Thymus (tissue), 11 donors: ENCODE data around the gene STAMBP. TPM values are rescaled to one million over a fixed set of nuclear protein-coding genes. Genes with fewer than 3 reads are reported as not detected.
A peak's percentile ranks its signal among the peaks of the same experiment; 100 is the strongest.
"Not testable (repeated sequence)": the region's sequence is repeated elsewhere in the genome, so short reads cannot be mapped to it uniquely, and the experiment has no call there.

Experiments
- DNase-seq, 9 donors: peaks; one replicate each; pipeline ENCODE4 v3.0.0-alpha.2; 2013; ENCODE audit warnings: low spot score in 9 of 9, low read depth in 6 of 9, missing footprints in 1 of 9
- H3K27ac ChIP-seq, 2 donors: one replicate each; pipeline ENCODE4 v1.5.1; 2013; ENCODE audit warnings: control low read depth in 1 of 2, low read depth in 1 of 2, low read length in 1 of 2, mild to moderate bottlenecking in 1 of 2, moderate library complexity in 1 of 2
- H3K27me3 ChIP-seq, 2 donors: one replicate each; pipeline ENCODE4 v1.5.1; 2013; ENCODE audit warnings: low read length in 1 of 2; ENCODE audit not compliant: control insufficient read depth in 2 of 2, insufficient read depth in 1 of 2
- H3K36me3 ChIP-seq, 2 donors: one replicate each; pipeline ENCODE4 v1.5.1; 2013; ENCODE audit warnings: low read length in 1 of 2, mild to moderate bottlenecking in 1 of 2, moderate library complexity in 1 of 2; ENCODE audit not compliant: control insufficient read depth in 2 of 2, insufficient read depth in 2 of 2
- H3K4me1 ChIP-seq, 2 donors: one replicate each; pipeline ENCODE4 v1.5.1; 2013; ENCODE audit warnings: low read length in 2 of 2; ENCODE audit not compliant: control insufficient read depth in 2 of 2, insufficient read depth in 2 of 2
- H3K4me3 ChIP-seq, 2 donors: one replicate each; pipeline ENCODE4 v1.5.1; 2013; ENCODE audit warnings: low read length in 2 of 2, control low read depth in 1 of 2, mild to moderate bottlenecking in 1 of 2
- H3K9me3 ChIP-seq, 2 donors: one replicate each; pipeline ENCODE4 v1.5.1; 2013; ENCODE audit warnings: low read length in 1 of 2, mild to moderate bottlenecking in 1 of 2; ENCODE audit not compliant: control insufficient read depth in 2 of 2, insufficient read depth in 1 of 2
- WGBS: extraction: QIAGEN DNeasy Blood & Tissue Kit; methylation state at CpG from one replicate; pipeline ENCODE4 v1.1.7; 2013; 5-methylcytosine and 5-hydroxymethylcytosine counted together
- polyA plus RNA-seq: library from polyadenylated mRNA; stranded (reverse); fragments of 200-250 nt; gene quantifications from one replicate; pipeline ENCODE4 v1.2.3, GENCODE V29; 2013
- total RNA-seq: library from RNA; stranded (reverse); fragments of 120-200 nt; gene quantifications from one replicate; pipeline ENCODE4 v1.2.4, GENCODE V29; 2013
- donor health status: healthy.

The STAMBP gene
- total and polyA plus RNA-seq, 2 donors: 46.3 to 48.8 TPM

- DNase-seq: no peak
- Histone ChIP-seq H3K27ac (no peak overlapping the region), H3K4me1 (peaks cover 15 to 32% of the 10 kb centered on the region in 2 donors), H3K9me3 (no peaks in the 10 kb centered on the region), H3K36me3 (no peaks in the 10 kb centered on the region), H3K4me3 (no peak overlapping the region), H3K27me3 (no peaks in the 10 kb centered on the region)
- 86% methylated on average over 4 of the region's 4 CpGs for WGBS
Observed at GRCh38 chr2:73897240-73897583, 68.5 kb downstream of the STAMBP start.

- no peaks in the 10 kb centered on the region for H3K36me3 ChIP-seq
- H3K27ac ChIP-seq: no peak overlapping the region
- DNase-seq: no peak
- no peaks in the 10 kb centered on the region for H3K9me3 ChIP-seq
- H3K4me3 ChIP-seq: no peak overlapping the region
- WGBS: 97% methylated on average over 6 of the region's 6 CpGs
- H3K4me1 ChIP-seq: peaks cover 17 to 38% of the 10 kb centered on the region in 2 donors
- H3K27me3 ChIP-seq: no peaks in the 10 kb centered on the region
Observed at GRCh38 chr2:73897934-73898333, 69.2 kb downstream of the STAMBP start.

DNA sequence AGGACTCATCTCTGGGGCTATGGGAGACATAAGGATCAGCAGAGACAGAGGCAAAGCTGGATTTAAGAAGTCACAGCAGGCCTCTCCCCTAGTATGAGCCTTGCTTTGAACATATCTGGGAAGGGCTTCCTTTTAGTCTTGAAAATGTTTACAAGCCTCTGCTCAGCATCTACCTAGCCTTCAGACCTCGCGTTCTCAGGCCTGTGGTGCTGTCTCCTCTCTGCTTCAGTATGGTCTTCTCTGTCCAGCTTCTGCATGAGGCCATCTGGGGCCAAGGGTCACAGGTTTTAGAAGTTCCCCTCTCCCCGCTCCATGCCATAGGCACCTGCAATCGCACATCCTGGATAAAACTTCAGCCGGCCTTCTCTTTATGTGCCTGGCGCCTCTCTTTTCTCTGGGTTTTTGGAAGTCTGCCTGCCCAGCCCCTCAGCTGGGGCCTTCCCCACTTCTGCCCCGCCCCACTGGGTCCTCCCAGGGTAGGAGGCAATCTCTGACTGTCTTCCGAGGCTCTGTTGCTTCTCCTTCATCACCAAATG lies 71.1 kb downstream of the STAMBP start:
- Histone ChIP-seq H3K4me3 (no peak overlapping the region), H3K4me1 (peaks cover 17 to 38% of the 10 kb centered on the region in 2 donors), H3K9me3 (no peaks in the 10 kb centered on the region), H3K27me3 (no peaks in the 10 kb centered on the region), H3K36me3 (no peaks in the 10 kb centered on the region), H3K27ac (no peak overlapping the region)
- DNase-seq: no peak
- WGBS: 94% methylated on average over 8 of the region's 8 CpGs

DNA sequence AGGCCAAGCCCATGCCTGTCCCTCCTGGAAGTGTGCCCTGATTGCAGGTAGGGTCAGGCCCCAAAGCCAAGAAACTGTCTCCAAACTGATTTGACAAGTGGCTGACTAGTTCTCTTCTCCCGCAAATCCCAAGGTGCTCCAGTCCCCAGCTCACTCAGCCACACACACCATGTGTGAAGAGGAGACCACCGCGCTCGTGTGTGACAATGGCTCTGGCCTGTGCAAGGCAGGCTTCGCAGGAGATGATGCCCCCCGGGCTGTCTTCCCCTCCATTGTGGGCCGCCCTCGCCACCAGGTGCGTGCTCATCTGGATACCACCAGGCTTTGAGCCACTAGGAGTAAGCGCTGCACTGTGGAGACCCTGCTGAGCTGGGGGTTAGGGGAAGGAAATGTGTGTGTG lies 72.4 kb downstream of the STAMBP start:
- H3K4me3 ChIP-seq: no peak overlapping the region
- no peaks in the 10 kb centered on the region for H3K9me3 ChIP-seq
- no peaks in the 10 kb centered on the region for H3K36me3 ChIP-seq
- no peaks in the 10 kb centered on the region for H3K27me3 ChIP-seq
- H3K27ac ChIP-seq: no peak overlapping the region
- WGBS: 63% methylated on average over 10 of the region's 10 CpGs
- DNase-seq: peak in 1 of 9 donors; percentile 19
- peaks cover 17 to 34% of the 10 kb centered on the region in 2 donors for H3K4me1 ChIP-seq

DNA sequence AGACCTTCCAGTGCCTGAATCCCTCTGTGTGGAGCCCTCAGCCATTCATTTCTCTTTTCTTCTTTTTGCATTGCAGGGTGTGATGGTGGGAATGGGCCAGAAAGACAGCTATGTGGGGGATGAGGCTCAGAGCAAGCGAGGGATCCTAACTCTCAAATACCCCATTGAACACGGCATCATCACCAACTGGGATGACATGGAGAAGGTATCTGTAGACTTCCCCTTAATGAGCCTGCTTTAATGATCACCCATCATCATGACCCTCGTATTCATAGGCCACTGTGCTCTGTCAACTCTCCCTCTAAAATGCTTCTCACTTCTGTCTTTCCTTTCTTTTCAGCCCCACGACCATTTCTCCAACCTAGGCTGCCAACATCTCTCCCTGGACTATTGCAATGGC lies 73.5 kb downstream of the STAMBP start:
- Histone ChIP-seq H3K9me3 (no peaks in the 10 kb centered on the region), H3K27me3 (no peaks in the 10 kb centered on the region), H3K4me3 (no peak overlapping the region), H3K36me3 (no peaks in the 10 kb centered on the region), H3K27ac (no peak overlapping the region), H3K4me1 (peaks cover 8 to 23% of the 10 kb centered on the region in 2 donors)
- no peak for DNase-seq
- WGBS: 97% methylated on average over 4 of the region's 4 CpGs

DNA sequence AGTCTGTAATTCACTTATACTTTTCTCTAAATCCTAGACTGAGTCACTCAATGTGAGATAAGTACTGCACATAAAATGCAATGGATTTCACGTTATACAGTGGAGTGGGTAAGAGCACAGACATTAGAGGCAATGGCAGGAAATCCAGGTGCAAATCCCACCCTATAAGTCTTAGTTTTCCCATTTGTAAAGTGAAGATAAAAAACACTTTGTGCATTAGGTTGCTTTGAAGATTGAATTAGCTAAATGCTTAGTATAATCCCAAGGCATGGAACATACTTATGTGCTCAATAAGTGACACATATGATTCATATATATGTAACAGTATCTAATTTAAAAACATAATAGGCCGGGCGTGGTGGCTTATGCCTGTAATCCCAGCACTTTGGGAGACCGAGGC lies 74.6 kb downstream of the STAMBP start:
- no peak for DNase-seq
- H3K36me3 ChIP-seq: no peaks in the 10 kb centered on the region
- H3K9me3 ChIP-seq: no peaks in the 10 kb centered on the region
- no peak overlapping the region for H3K27ac ChIP-seq
- 92% methylated on average over 4 of the region's 4 CpGs for WGBS
- no peak overlapping the region for H3K4me3 ChIP-seq
- peaks cover 15 to 18% of the 10 kb centered on the region in 2 donors for H3K4me1 ChIP-seq
- H3K27me3 ChIP-seq: no peaks in the 10 kb centered on the region

DNA sequence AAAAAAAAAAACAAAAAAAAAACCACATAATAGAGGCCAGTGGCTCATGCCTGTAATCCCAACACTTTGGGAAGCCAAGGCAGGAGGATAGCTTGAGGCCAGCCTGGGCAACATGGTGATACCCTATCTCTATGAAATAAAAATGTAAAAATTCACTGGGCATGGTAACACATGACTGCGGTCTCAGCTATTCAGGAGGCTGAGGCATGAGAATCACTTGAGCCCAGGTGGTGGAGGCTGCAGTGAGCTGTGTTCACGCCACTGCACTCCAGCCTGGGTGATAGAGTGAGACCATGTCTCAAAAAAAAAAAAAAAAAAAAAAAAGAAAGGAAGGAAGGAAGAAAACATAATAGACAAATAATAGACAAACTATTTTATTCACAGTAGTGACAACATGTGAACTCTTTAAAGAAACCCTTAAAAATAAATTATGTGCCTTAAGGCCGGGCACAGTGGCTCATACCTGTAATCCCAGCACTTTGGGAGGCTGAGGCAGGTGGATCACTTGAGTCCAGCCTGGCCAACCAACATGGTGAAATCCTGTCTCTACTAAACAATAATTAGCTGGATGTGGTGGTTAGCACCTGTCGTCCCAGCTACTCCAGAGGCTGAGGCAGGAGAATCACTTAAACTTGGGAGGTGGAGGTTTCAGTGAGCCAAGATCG lies 75.3 kb downstream of the STAMBP start:
- H3K27ac ChIP-seq: not testable (repeated sequence)
- 96% methylated on average over 5 of the region's 5 CpGs for WGBS

DNA sequence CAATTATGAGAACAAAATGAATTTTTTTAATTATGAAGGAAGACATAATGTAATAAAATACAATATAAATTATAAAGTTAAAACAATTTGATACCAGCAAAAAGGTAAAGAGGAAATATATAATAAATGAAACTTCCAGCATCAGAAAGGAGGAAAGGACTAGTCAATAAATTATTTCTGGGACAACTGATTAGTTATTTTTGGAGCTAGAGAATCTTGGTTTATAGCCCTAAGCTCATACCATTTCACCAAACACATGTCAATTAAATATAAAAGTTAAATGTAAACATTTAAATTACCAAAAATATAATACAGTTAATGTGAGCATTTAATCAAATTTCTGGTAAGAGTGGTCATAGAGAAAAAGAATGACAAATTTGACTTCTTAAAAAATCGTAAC lies 76.2 kb downstream of the STAMBP start:
- DNase-seq: no peak
- H3K36me3 ChIP-seq: no peaks in the 10 kb centered on the region
- H3K4me3 ChIP-seq: no peak overlapping the region
- peaks cover 15 to 18% of the 10 kb centered on the region in 2 donors for H3K4me1 ChIP-seq
- 97% methylated on average over 1 of the region's 1 CpG for WGBS
- H3K27ac ChIP-seq: no peak overlapping the region
- H3K9me3 ChIP-seq: no peaks in the 10 kb centered on the region
- H3K27me3 ChIP-seq: no peaks in the 10 kb centered on the region

More for the DNA sequence above, 75.3 kb downstream of the STAMBP start:
- H3K4me3 ChIP-seq, H3K36me3 ChIP-seq, H3K27me3 ChIP-seq, H3K9me3 ChIP-seq, DNase-seq: not testable (repeated sequence)
- H3K4me1 ChIP-seq: peaks cover 15 to 18% of the 10 kb centered on the region in 2 donors

DNA sequence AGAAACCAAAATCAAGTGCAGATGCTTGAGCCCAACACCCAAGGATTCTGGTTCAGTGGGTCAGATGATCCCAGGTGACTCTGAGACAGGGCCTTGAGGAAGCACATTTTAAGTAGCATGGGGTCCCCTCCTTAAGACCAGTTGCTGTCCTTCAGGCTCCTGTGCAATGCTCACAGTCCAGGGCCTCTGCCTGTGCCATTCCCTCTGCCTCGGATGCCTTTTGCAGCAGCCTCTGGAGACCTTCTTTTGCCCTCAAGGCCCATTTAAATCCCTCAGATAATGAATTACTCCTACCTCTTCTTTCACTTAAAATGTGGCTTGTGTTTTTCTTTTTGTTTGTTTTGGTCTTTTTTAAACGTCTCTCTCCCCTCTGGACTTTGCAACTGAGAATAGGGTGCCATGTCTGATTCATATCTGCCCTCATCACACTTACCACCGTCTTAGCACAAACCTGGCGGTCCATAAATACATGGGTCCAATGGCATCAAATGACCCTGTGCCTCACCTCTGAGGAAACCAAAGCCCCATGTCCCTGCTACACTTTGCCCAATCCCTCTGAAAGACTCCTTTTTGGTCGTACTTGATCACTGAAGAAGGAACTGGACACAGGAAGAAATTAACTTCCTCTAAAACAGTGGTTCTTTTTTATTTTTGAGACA lies 78.2 kb downstream of the STAMBP start:
- Histone ChIP-seq H3K36me3 (no peaks in the 10 kb centered on the region), H3K9me3 (no peaks in the 10 kb centered on the region), H3K27ac (no peak overlapping the region), H3K27me3 (no peaks in the 10 kb centered on the region), H3K4me1 (peaks cover 8 to 10% of the 10 kb centered on the region in 2 donors), H3K4me3 (no peak overlapping the region)
- DNase-seq: no peak
- 91% methylated on average over 5 of the region's 5 CpGs for WGBS
